ENCODE data around the gene TFB2M. TPM values are rescaled to one million over a fixed set of nuclear protein-coding genes. Genes with fewer than 3 reads are reported as not detected.

The TFB2M gene
- polyA plus RNA-seq, 1 donor: 15.1 TPM

GRCh38 chr1:246532519-246532918, 33.5 kb downstream of the TFB2M start:
- no peak for DNase-seq
- H3K36me3 ChIP-seq (ENCODE audit: control insufficient read depth, insufficient read depth, low read length): no peaks in the 10 kb centered on the region
- H3K4me3 ChIP-seq (ENCODE audit: low read length): no peak overlapping the region
- no peak overlapping the region for H3K27ac ChIP-seq (ENCODE audit: low read length)
- no peaks in the 10 kb centered on the region for H3K4me1 ChIP-seq (ENCODE audit: control insufficient read depth, insufficient read depth, low read length)
- no peaks in the 10 kb centered on the region for H3K27me3 ChIP-seq (ENCODE audit: control insufficient read depth, insufficient read depth, low read length)
- no CpG with 5 or more reads among the region's 1 CpG for WGBS (ENCODE audit: insufficient coverage, low lambda C conversion rate)
- no peaks in the 10 kb centered on the region for H3K9me3 ChIP-seq (ENCODE audit: control insufficient read depth, low read depth, low read length)

- Histone ChIP-seq H3K4me1 (ENCODE audit: control insufficient read depth, insufficient read depth, low read length) (no peaks in the 10 kb centered on the region), H3K27me3 (ENCODE audit: control insufficient read depth, insufficient read depth, low read length) (no peaks in the 10 kb centered on the region), H3K9me3 (ENCODE audit: control insufficient read depth, low read depth, low read length) (no peaks in the 10 kb centered on the region), H3K36me3 (ENCODE audit: control insufficient read depth, insufficient read depth, low read length) (no peaks in the 10 kb centered on the region), H3K27ac (ENCODE audit: low read length) (no peak overlapping the region), H3K4me3 (ENCODE audit: low read length) (no peak overlapping the region)
- no peak for DNase-seq
- WGBS (ENCODE audit: insufficient coverage, low lambda C conversion rate): no CpG with 5 or more reads among the region's 2 CpGs
Measured at GRCh38 chr1:246530482-246530881, 35.6 kb downstream of the TFB2M start.

- Histone ChIP-seq H3K27ac (ENCODE audit: low read length) (no peak overlapping the region), H3K27me3 (ENCODE audit: control insufficient read depth, insufficient read depth, low read length) (no peaks in the 10 kb centered on the region), H3K4me1 (ENCODE audit: control insufficient read depth, insufficient read depth, low read length) (no peaks in the 10 kb centered on the region), H3K36me3 (ENCODE audit: control insufficient read depth, insufficient read depth, low read length) (no peaks in the 10 kb centered on the region), H3K4me3 (ENCODE audit: low read length) (no peak overlapping the region), H3K9me3 (ENCODE audit: control insufficient read depth, low read depth, low read length) (no peaks in the 10 kb centered on the region)
- WGBS (ENCODE audit: insufficient coverage, low lambda C conversion rate): no CpG with 5 or more reads among the region's 8 CpGs
- DNase-seq: no peak
Measured at GRCh38 chr1:246528933-246529731, 36.9 kb downstream of the TFB2M start.

GRCh38 chr1:246527402-246528088, 38.5 kb downstream of the TFB2M start:
- no peak for DNase-seq
- Histone ChIP-seq H3K4me1 (ENCODE audit: control insufficient read depth, insufficient read depth, low read length) (no peaks in the 10 kb centered on the region), H3K4me3 (ENCODE audit: low read length) (no peak overlapping the region), H3K9me3 (ENCODE audit: control insufficient read depth, low read depth, low read length) (no peaks in the 10 kb centered on the region), H3K36me3 (ENCODE audit: control insufficient read depth, insufficient read depth, low read length) (no peaks in the 10 kb centered on the region), H3K27me3 (ENCODE audit: control insufficient read depth, insufficient read depth, low read length) (no peaks in the 10 kb centered on the region), H3K27ac (ENCODE audit: low read length) (no peak overlapping the region)
- no CpG with 5 or more reads among the region's 5 CpGs for whole genome bisulfite sequencing (ENCODE audit: insufficient coverage, low lambda C conversion rate)

GRCh38 chr1:246526915-246527314, 39.1 kb downstream of the TFB2M start:
- Histone ChIP-seq H3K4me3 (ENCODE audit: low read length) (no peak overlapping the region), H3K36me3 (ENCODE audit: control insufficient read depth, insufficient read depth, low read length) (no peaks in the 10 kb centered on the region), H3K9me3 (ENCODE audit: control insufficient read depth, low read depth, low read length) (no peaks in the 10 kb centered on the region), H3K4me1 (ENCODE audit: control insufficient read depth, insufficient read depth, low read length) (no peaks in the 10 kb centered on the region), H3K27me3 (ENCODE audit: control insufficient read depth, insufficient read depth, low read length) (no peaks in the 10 kb centered on the region), H3K27ac (ENCODE audit: low read length) (no peak overlapping the region)
- WGBS (ENCODE audit: insufficient coverage, low lambda C conversion rate): no CpG with 5 or more reads among the region's 7 CpGs
- no peak for DNase-seq

- 60% methylated on average over 1 of the region's 4 CpGs for WGBS (ENCODE audit: insufficient coverage, low lambda C conversion rate)
- DNase-seq: no peak
- Histone ChIP-seq H3K36me3 (ENCODE audit: control insufficient read depth, insufficient read depth, low read length) (no peaks in the 10 kb centered on the region), H3K4me1 (ENCODE audit: control insufficient read depth, insufficient read depth, low read length) (no peaks in the 10 kb centered on the region), H3K27ac (ENCODE audit: low read length) (no peak overlapping the region), H3K27me3 (ENCODE audit: control insufficient read depth, insufficient read depth, low read length) (no peaks in the 10 kb centered on the region), H3K9me3 (ENCODE audit: control insufficient read depth, low read depth, low read length) (no peaks in the 10 kb centered on the region), H3K4me3 (ENCODE audit: low read length) (no peak overlapping the region)
Measured at GRCh38 chr1:246526380-246526779, 39.7 kb downstream of the TFB2M start.

- DNase-seq: no peak
- Histone ChIP-seq H3K4me1 (ENCODE audit: control insufficient read depth, insufficient read depth, low read length) (no peaks in the 10 kb centered on the region), H3K9me3 (ENCODE audit: control insufficient read depth, low read depth, low read length) (peaks cover 29% of the 10 kb centered on the region), H3K4me3 (ENCODE audit: low read length) (no peak overlapping the region), H3K36me3 (ENCODE audit: control insufficient read depth, insufficient read depth, low read length) (no peaks in the 10 kb centered on the region), H3K27me3 (ENCODE audit: control insufficient read depth, insufficient read depth, low read length) (no peaks in the 10 kb centered on the region), H3K27ac (ENCODE audit: low read length) (no peak overlapping the region)
- WGBS (ENCODE audit: insufficient coverage, low lambda C conversion rate): no CpG with 5 or more reads among the region's 1 CpG
Measured at GRCh38 chr1:246519514-246519913, 46.5 kb downstream of the TFB2M start.

- H3K36me3 ChIP-seq (ENCODE audit: control insufficient read depth, insufficient read depth, low read length): no peaks in the 10 kb centered on the region
- WGBS (ENCODE audit: insufficient coverage, low lambda C conversion rate): no CpG with 5 or more reads among the region's 17 CpGs
- no peak overlapping the region for H3K27ac ChIP-seq (ENCODE audit: low read length)
- DNase-seq: no peak
- peaks cover 29% of the 10 kb centered on the region for H3K9me3 ChIP-seq (ENCODE audit: control insufficient read depth, low read depth, low read length)
- H3K27me3 ChIP-seq (ENCODE audit: control insufficient read depth, insufficient read depth, low read length): no peaks in the 10 kb centered on the region
- no peak overlapping the region for H3K4me3 ChIP-seq (ENCODE audit: low read length)
- H3K4me1 ChIP-seq (ENCODE audit: control insufficient read depth, insufficient read depth, low read length): no peaks in the 10 kb centered on the region
Measured at GRCh38 chr1:246518456-246519205, 47.4 kb downstream of the TFB2M start.

- H3K4me1 ChIP-seq (ENCODE audit: control insufficient read depth, insufficient read depth, low read length): no peaks in the 10 kb centered on the region
- no peak overlapping the region for H3K4me3 ChIP-seq (ENCODE audit: low read length)
- no peaks in the 10 kb centered on the region for H3K27me3 ChIP-seq (ENCODE audit: control insufficient read depth, insufficient read depth, low read length)
- no peak for DNase-seq
- H3K9me3 ChIP-seq (ENCODE audit: control insufficient read depth, low read depth, low read length): peaks cover 35% of the 10 kb centered on the region
- H3K27ac ChIP-seq (ENCODE audit: low read length): no peak overlapping the region
- WGBS (ENCODE audit: insufficient coverage, low lambda C conversion rate): no CpG with 5 or more reads among the region's 7 CpGs
- no peaks in the 10 kb centered on the region for H3K36me3 ChIP-seq (ENCODE audit: control insufficient read depth, insufficient read depth, low read length)
Measured at GRCh38 chr1:246517391-246517790, 48.7 kb downstream of the TFB2M start.

GRCh38 chr1:246516126-246516525, 49.9 kb downstream of the TFB2M start:
- no CpG with 5 or more reads among the region's 10 CpGs for WGBS (ENCODE audit: insufficient coverage, low lambda C conversion rate)
- no peaks in the 10 kb centered on the region for H3K36me3 ChIP-seq (ENCODE audit: control insufficient read depth, insufficient read depth, low read length)
- no peaks in the 10 kb centered on the region for H3K27me3 ChIP-seq (ENCODE audit: control insufficient read depth, insufficient read depth, low read length)
- H3K27ac ChIP-seq (ENCODE audit: low read length): no peak overlapping the region
- DNase-seq: no peak
- peaks cover 35% of the 10 kb centered on the region for H3K9me3 ChIP-seq (ENCODE audit: control insufficient read depth, low read depth, low read length)
- no peaks in the 10 kb centered on the region for H3K4me1 ChIP-seq (ENCODE audit: control insufficient read depth, insufficient read depth, low read length)
- H3K4me3 ChIP-seq (ENCODE audit: low read length): no peak overlapping the region
